KOPT-K1 (cell line): ENCODE measurements around the gene METTL26.

Experiments
- H3K27ac ChIP-seq: fragments of 200-600 bp; sonication (generic); 2 replicates; pipeline ENCODE4 v1.5.1; 2016; ENCODE audit warnings: antibody characterized with exemption, mild to moderate bottlenecking, low read depth, low read length; ENCODE audit not compliant: poor library complexity, severe bottlenecking
- H3K36me3 ChIP-seq: fragments of 200-600 bp; sonication (generic); 2 replicates; pipeline ENCODE4 v1.5.1; 2017; ENCODE audit warnings: antibody characterized with exemption, mild to moderate bottlenecking, low read length, moderate library complexity; ENCODE audit not compliant: insufficient read depth
- H3K9me3 ChIP-seq: fragments of 200-600 bp; sonication (generic); 2 replicates; pipeline ENCODE4 v1.5.1; 2017; ENCODE audit warnings: antibody characterized with exemption, low read length, mild to moderate bottlenecking; ENCODE audit not compliant: insufficient read depth, poor library complexity, severe bottlenecking

Gene METTL26

GRCh38 chr16:668519-669171, 32.5 kb upstream of the METTL26 start:
- no peaks in the 10 kb centered on the region for H3K9me3 ChIP-seq
- H3K36me3 ChIP-seq, result peaks cover 54% of the 10 kb centered on the region
- H3K27ac ChIP-seq, result peak overlapping the region; percentile 80

GRCh38 chr16:667780-668518, 31.8 kb upstream of the METTL26 start, which contains the start of gene RHOT2:
TSS of gene RHOT2 (plus strand) at chr16:668132. CDS start at chr16:668200, 68 bp downstream.
- no peaks in the 10 kb centered on the region for H3K9me3 ChIP-seq
- H3K27ac ChIP-seq, result peak within 1 kb of the TSS; percentile 80
- peaks cover 47% of the 10 kb centered on the region for H3K36me3 ChIP-seq

GRCh38 chr16:667113-667779, 31.1 kb upstream of the METTL26 start:
- no peaks in the 10 kb centered on the region for H3K9me3 ChIP-seq
- peaks cover 40% of the 10 kb centered on the region for H3K36me3 ChIP-seq
- H3K27ac ChIP-seq, result peak overlapping the region; percentile 80

GRCh38 chr16:666572-666971, 30.5 kb upstream of the METTL26 start:
- Histone ChIP-seq H3K9me3 (no peaks in the 10 kb centered on the region), H3K27ac (no peak overlapping the region), H3K36me3 (peaks cover 33% of the 10 kb centered on the region; the same call in 1 of the 2 replicates)

GRCh38 chr16:662597-662996, 26.5 kb upstream of the METTL26 start:
- H3K27ac ChIP-seq, result no peak overlapping the region
- H3K36me3 ChIP-seq, result peaks cover 40% of the 10 kb centered on the region; the same call in 1 of the 2 replicates

GRCh38 chr16:662095-662494, 26.0 kb upstream of the METTL26 start:
- peaks cover 45% of the 10 kb centered on the region; the same call in 1 of the 2 replicates for H3K36me3 ChIP-seq
- H3K9me3 ChIP-seq, result no peaks in the 10 kb centered on the region
- no peak overlapping the region for H3K27ac ChIP-seq

More at GRCh38 chr16:662597-662996, 26.5 kb upstream of the METTL26 start:
- no peaks in the 10 kb centered on the region for H3K9me3 ChIP-seq

- peaks cover 45% of the 10 kb centered on the region; the same call in 1 of the 2 replicates for H3K36me3 ChIP-seq
Measured at GRCh38 chr16:661184-661821, 25.2 kb upstream of the METTL26 start.

GRCh38 chr16:660459-661183, 24.5 kb upstream of the METTL26 start:
- Histone ChIP-seq H3K9me3 (no peaks in the 10 kb centered on the region), H3K27ac (no peak overlapping the region)

More at GRCh38 chr16:661184-661821, 25.2 kb upstream of the METTL26 start:
- Histone ChIP-seq H3K9me3 (no peaks in the 10 kb centered on the region), H3K27ac (no peak overlapping the region)

GRCh38 chr16:660132-660458, 24.0 kb upstream of the METTL26 start:
- Histone ChIP-seq H3K27ac (no peak overlapping the region), H3K9me3 (no peaks in the 10 kb centered on the region), H3K36me3 (peaks cover 57% of the 10 kb centered on the region; the same call in 1 of the 2 replicates)

More at GRCh38 chr16:660459-661183, 24.5 kb upstream of the METTL26 start:
- H3K36me3 ChIP-seq, result peaks cover 52% of the 10 kb centered on the region; the same call in 1 of the 2 replicates

GRCh38 chr16:659618-660017, 23.5 kb upstream of the METTL26 start:
- peaks cover 62% of the 10 kb centered on the region; the same call in 1 of the 2 replicates for H3K36me3 ChIP-seq
- H3K27ac ChIP-seq, result no peak overlapping the region
- H3K9me3 ChIP-seq, result no peaks in the 10 kb centered on the region

GRCh38 chr16:658679-659571, 22.8 kb upstream of the METTL26 start:
- H3K36me3 ChIP-seq, result peaks cover 63% of the 10 kb centered on the region; the same call in 1 of the 2 replicates
- H3K27ac ChIP-seq, result no peak overlapping the region
- no peaks in the 10 kb centered on the region for H3K9me3 ChIP-seq

GRCh38 chr16:657487-657886, 21.4 kb upstream of the METTL26 start:
- Histone ChIP-seq H3K9me3 (no peaks in the 10 kb centered on the region), H3K27ac (no peak overlapping the region), H3K36me3 (peaks cover 76% of the 10 kb centered on the region; the same call in 1 of the 2 replicates)

GRCh38 chr16:654034-654433, 17.9 kb upstream of the METTL26 start:
- Histone ChIP-seq H3K36me3 (peaks cover 67% of the 10 kb centered on the region; the same call in 1 of the 2 replicates), H3K27ac (no peak overlapping the region), H3K9me3 (no peaks in the 10 kb centered on the region)
